ENCODE measurements around the gene KIF3C. TPM values are rescaled to one million over a fixed set of nuclear protein-coding genes. Genes with fewer than 3 reads are reported as not detected.

Gene KIF3C
- total RNA-seq, 2 donors from 2014 or later, result 42.9 to 51.4 TPM

DNA sequence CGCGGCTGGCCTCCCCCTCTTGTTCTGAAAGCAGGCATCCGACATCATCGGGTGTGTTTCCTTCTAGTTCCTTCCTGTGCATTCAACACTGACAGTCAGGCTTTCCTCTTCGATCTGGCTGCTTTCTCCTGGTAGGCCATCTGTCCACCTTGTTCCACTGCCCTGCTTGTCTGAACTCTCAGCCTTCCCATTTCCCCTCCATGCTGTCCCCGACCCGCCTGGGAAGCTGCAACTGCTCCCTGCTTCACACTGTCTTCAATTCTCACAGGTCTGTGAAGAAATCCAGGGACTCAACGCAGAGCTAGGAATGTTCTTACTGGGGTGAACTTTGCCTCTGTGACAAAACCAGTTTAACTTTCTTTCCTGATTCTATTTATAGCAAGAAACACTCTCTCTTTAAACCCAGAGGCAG is 43.0 kb downstream of the KIF3C start:
- Histone ChIP-seq H3K9me3 (ENCODE audit: control insufficient read depth, low read length) (no peaks in the 10 kb centered on the region), H3K27ac (ENCODE audit: low read depth, low read length) (no peak overlapping the region), H3K36me3 (ENCODE audit: control insufficient read depth, insufficient read depth, low read length) (peaks cover 37% of the 10 kb centered on the region), H3K9ac (ENCODE audit: extremely low read depth, low read length, poor library complexity, severe bottlenecking) (no peak overlapping the region), H3K4me3 (ENCODE audit: low read length) (no peak overlapping the region), H3K27me3 (ENCODE audit: control insufficient read depth, insufficient read depth, low read length, poor library complexity, severe bottlenecking) (no peaks in the 10 kb centered on the region), H3K4me1 (ENCODE audit: control insufficient read depth, insufficient read depth, low read length) (no peaks in the 10 kb centered on the region)
- no peak for TF ChIP-seq CTCF (conservative IDR thresholded peaks at IDR 0.05)
- Mint-ChIP-seq H3K27ac (no peak overlapping the region), H3K9me3 (no peaks in the 10 kb centered on the region), H3K27me3 (ENCODE audit: insufficient read depth) (no peaks in the 10 kb centered on the region), H3K36me3 (ENCODE audit: low read depth) (peaks cover 37% of the 10 kb centered on the region), H3K4me1 (no peaks in the 10 kb centered on the region), H3K4me3 (no peak overlapping the region)
- 94 to 95% methylated on average over 6 to 8 of the region's 8 CpGs for WGBS, 2 experiments (ENCODE audit: insufficient coverage in 1 of 2, insufficient read length in 1 of 2)
- no peak for DNase-seq

DNA sequence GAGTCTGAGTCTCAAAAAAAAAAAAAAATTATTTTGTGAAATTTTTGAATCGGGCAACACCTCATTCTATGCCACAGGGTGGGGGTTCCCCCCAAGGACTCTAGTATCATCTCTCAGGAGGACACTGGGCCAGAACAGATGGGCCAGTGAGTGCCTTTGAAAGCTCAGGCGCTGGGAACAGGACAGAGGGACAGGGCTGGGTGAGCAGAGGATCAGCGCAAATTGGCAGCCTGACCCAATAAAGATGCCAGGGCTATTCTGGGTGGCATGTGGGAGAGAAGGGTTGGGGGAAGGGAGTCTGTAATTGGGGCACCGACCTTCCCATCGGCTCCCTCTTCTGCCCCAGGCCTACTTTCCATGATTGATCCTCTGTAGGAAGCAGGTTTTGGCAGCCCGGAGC is 44.0 kb downstream of the KIF3C start:
- TF ChIP-seq CTCF (conservative IDR thresholded peaks at IDR 0.05), result no peak
- H3K4me3 ChIP-seq (ENCODE audit: low read length), result no peak overlapping the region
- DNase-seq, result no peak
- 93 to 95% methylated on average over 6 of the region's 6 CpGs for WGBS, 2 experiments (ENCODE audit: insufficient coverage in 1 of 2, insufficient read length in 1 of 2)
- no peak overlapping the region for H3K9ac ChIP-seq (ENCODE audit: extremely low read depth, low read length, poor library complexity, severe bottlenecking)
- peaks cover 44% of the 10 kb centered on the region for H3K36me3 ChIP-seq (ENCODE audit: control insufficient read depth, insufficient read depth, low read length)
- H3K27me3 ChIP-seq (ENCODE audit: control insufficient read depth, insufficient read depth, low read length, poor library complexity, severe bottlenecking), result no peaks in the 10 kb centered on the region
- no peak overlapping the region for H3K27ac ChIP-seq (ENCODE audit: low read depth, low read length)
- Mint-ChIP-seq H3K4me3 (no peak overlapping the region), H3K27me3 (ENCODE audit: insufficient read depth) (no peaks in the 10 kb centered on the region), H3K27ac (no peak overlapping the region), H3K9me3 (no peaks in the 10 kb centered on the region), H3K36me3 (ENCODE audit: low read depth) (peaks cover 44% of the 10 kb centered on the region), H3K4me1 (no peaks in the 10 kb centered on the region)
- H3K4me1 ChIP-seq (ENCODE audit: control insufficient read depth, insufficient read depth, low read length), result no peaks in the 10 kb centered on the region
- H3K9me3 ChIP-seq (ENCODE audit: control insufficient read depth, low read length), result peaks cover 6% of the 10 kb centered on the region

GRCh38 chr2:25936889-25937545 is 45.3 kb downstream of the KIF3C start:
- H3K36me3 Mint-ChIP-seq (ENCODE audit: low read depth), result peaks cover 40% of the 10 kb centered on the region
- H3K4me1 Mint-ChIP-seq, result no peaks in the 10 kb centered on the region
- Histone ChIP-seq H3K27me3 (ENCODE audit: control insufficient read depth, insufficient read depth, low read length, poor library complexity, severe bottlenecking) (no peaks in the 10 kb centered on the region), H3K9me3 (ENCODE audit: control insufficient read depth, low read length) (peaks cover 6% of the 10 kb centered on the region), H3K36me3 (ENCODE audit: control insufficient read depth, insufficient read depth, low read length) (peaks cover 36% of the 10 kb centered on the region), H3K27ac (ENCODE audit: low read depth, low read length) (peak overlapping the region; percentile 32), H3K9ac (ENCODE audit: extremely low read depth, low read length, poor library complexity, severe bottlenecking) (no peak overlapping the region), H3K4me1 (ENCODE audit: control insufficient read depth, insufficient read depth, low read length) (no peaks in the 10 kb centered on the region), H3K4me3 (ENCODE audit: low read length) (no peak overlapping the region)
- WGBS, 2 experiments (ENCODE audit: insufficient coverage in 1 of 2, insufficient read length in 1 of 2), result 90% methylated on average over 6 to 7 of the region's 7 CpGs
- DNase-seq, result no peak
- TF ChIP-seq CTCF (conservative IDR thresholded peaks at IDR 0.05), result no peak
- no peak overlapping the region for H3K4me3 Mint-ChIP-seq
- H3K27ac Mint-ChIP-seq, result no peak overlapping the region
- no peaks in the 10 kb centered on the region for H3K9me3 Mint-ChIP-seq
- no peaks in the 10 kb centered on the region for H3K27me3 Mint-ChIP-seq (ENCODE audit: insufficient read depth)
